GM12891 (cell line): ENCODE measurements around the gene SRL.

ENCODE experiments used
- POLR2A ChIP-seq: IDR thresholded peaks from 2 replicates; pipeline ENCODE4 v1.6.1; 2011; ENCODE audit warnings: low read depth, low read length, control low read depth
- POLR2AphosphoS5 ChIP-seq: IDR thresholded peaks from 2 replicates; pipeline ENCODE4 v1.6.1; 2011; ENCODE audit warnings: low read depth, low read length, control low read depth
- SPI1 ChIP-seq: IDR thresholded peaks from 2 replicates; pipeline ENCODE4 v1.6.1; 2011; ENCODE audit warnings: low read depth, low read length, control low read depth
- TAF1 ChIP-seq: IDR thresholded peaks from 2 replicates; pipeline ENCODE4 v1.6.1; 2011; ENCODE audit warnings: low read depth, low read length, control low read depth

GRCh38 chr16:4245077-4245791 lies 3.4 kb upstream of the SRL start:
- TF ChIP-seq POLR2A (no peak), TAF1 (no peak), POLR2AphosphoS5 (no peak), SPI1 (no peak)
